Neutrophil (primary cell): Measurements from ENCODE around the gene ZNF335.

Experiments used
- H3K27ac ChIP-seq: fragments of 200-600 bp; sonication (generic); 2 replicates; pipeline ENCODE4 v1.5.1; 2016; ENCODE audit warnings: mild to moderate bottlenecking, moderate library complexity
- H3K27me3 ChIP-seq: fragments of 200-600 bp; sonication (generic); 2 replicates; pipeline ENCODE4 v1.6.0; 2016; ENCODE audit warnings: mild to moderate bottlenecking
- H3K36me3 ChIP-seq: fragments of 200-600 bp; sonication (generic); 2 replicates; pipeline ENCODE4 v1.5.1; 2017
- H3K4me1 ChIP-seq, 2 experiments: fragments of 200-600 bp in 1 of 2; sonication (generic) in 1 of 2; 1 replicate in 1 of 2; 2 replicates in 1 of 2; pipeline versions ENCODE4 v1.5.1 to v1.6.1; 2013 to 2016; ENCODE audit warnings: low read depth in 1 of 2, low read length in 1 of 2, mild to moderate bottlenecking in 1 of 2, moderate library complexity in 1 of 2; ENCODE audit not compliant: control insufficient read depth in 1 of 2, insufficient read depth in 1 of 2
- H3K4me3 ChIP-seq, 2 experiments: fragments of 200-600 bp in 1 of 2; sonication (generic) in 1 of 2; 1 replicate in 1 of 2; 2 replicates in 1 of 2; pipeline ENCODE4 v1.5.1; 2013 to 2016; ENCODE audit warnings: low read depth in 1 of 2, low read length in 1 of 2, mild to moderate bottlenecking in 1 of 2, moderate library complexity in 1 of 2
- H3K9me3 ChIP-seq: fragments of 200-600 bp; sonication (generic); 2 replicates; pipeline ENCODE4 v1.5.1; 2016
- TF ChIP-seq, protein P1 (sequence below): fragments of 200-600 bp; sonication (generic); IDR thresholded peaks from 2 replicates; pipeline ENCODE4 v1.5.1; 2016; ENCODE audit warnings: antibody characterized with exemption

The ZNF335 gene

GRCh38 chr20:45940053-45940452 lies 31.9 kb downstream of the ZNF335 start:
- Histone ChIP-seq H3K27ac (no peak overlapping the region), H3K4me1 (peaks cover 7% of the 10 kb centered on the region in 2 experiments), H3K4me3 (no peak overlapping the region), H3K9me3 (no peaks in the 10 kb centered on the region), H3K27me3 (no peaks in the 10 kb centered on the region), H3K36me3 (peaks cover 83% of the 10 kb centered on the region)
- TF ChIP-seq, protein P1, sequence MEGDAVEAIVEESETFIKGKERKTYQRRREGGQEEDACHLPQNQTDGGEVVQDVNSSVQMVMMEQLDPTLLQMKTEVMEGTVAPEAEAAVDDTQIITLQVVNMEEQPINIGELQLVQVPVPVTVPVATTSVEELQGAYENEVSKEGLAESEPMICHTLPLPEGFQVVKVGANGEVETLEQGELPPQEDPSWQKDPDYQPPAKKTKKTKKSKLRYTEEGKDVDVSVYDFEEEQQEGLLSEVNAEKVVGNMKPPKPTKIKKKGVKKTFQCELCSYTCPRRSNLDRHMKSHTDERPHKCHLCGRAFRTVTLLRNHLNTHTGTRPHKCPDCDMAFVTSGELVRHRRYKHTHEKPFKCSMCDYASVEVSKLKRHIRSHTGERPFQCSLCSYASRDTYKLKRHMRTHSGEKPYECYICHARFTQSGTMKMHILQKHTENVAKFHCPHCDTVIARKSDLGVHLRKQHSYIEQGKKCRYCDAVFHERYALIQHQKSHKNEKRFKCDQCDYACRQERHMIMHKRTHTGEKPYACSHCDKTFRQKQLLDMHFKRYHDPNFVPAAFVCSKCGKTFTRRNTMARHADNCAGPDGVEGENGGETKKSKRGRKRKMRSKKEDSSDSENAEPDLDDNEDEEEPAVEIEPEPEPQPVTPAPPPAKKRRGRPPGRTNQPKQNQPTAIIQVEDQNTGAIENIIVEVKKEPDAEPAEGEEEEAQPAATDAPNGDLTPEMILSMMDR, result no peak

DNA sequence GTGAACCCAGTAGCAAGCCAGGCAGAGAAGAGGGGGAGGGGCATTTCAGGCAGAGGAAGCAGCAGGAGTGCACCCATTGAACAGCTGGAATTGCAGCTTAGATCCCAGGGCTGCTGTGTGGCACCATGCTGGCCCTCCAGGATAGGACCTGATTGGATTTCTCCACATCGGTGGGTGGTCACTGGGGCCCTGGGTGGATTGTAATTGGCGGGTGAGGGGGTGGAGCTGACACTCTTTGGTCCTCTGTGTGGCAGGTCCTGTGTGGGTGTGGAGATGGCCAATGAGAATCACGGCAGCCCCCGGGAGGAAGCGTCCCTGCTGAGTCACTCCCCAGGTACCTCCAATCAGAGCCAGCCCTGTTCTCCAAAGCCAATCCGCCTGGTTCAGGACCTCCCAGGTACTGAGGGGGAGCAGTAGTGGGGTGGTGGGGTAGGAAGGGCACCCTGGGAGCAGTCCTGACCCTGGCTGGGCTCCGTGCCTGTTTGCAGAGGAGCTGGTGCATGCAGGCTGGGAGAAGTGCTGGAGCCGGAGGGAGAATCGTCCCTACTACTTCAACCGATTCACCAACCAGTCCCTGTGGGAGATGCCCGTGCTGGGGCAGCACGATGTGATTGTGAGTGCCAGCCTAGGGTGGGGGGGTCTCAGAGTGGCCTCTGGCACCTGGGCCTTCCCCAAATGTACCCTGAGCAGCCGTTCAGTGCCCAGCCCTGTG lies 33.1 kb downstream of the ZNF335 start:
- Histone ChIP-seq H3K27me3 (no peaks in the 10 kb centered on the region), H3K9me3 (no peaks in the 10 kb centered on the region), H3K36me3 (peaks cover 71% of the 10 kb centered on the region), H3K4me3 (no peak overlapping the region), H3K4me1 (peaks cover 9% of the 10 kb centered on the region in 2 experiments), H3K27ac (no peak overlapping the region)
- TF ChIP-seq, protein P1, result no peak

- Histone ChIP-seq H3K36me3 (peaks cover 60% of the 10 kb centered on the region), H3K9me3 (no peaks in the 10 kb centered on the region)
Observed at GRCh38 chr20:45937765-45938164, 34.2 kb downstream of the ZNF335 start.

GRCh38 chr20:45935416-45936046 lies 36.5 kb downstream of the ZNF335 start:
- H3K36me3 ChIP-seq, result peaks cover 40% of the 10 kb centered on the region
- TF ChIP-seq, protein P1, result no peak
- H3K27ac ChIP-seq, result peak overlapping the region; percentile 99
- H3K27me3 ChIP-seq, result no peaks in the 10 kb centered on the region
- H3K4me1 ChIP-seq, result peaks cover 17 to 18% of the 10 kb centered on the region in 2 experiments
- H3K9me3 ChIP-seq, result no peaks in the 10 kb centered on the region
- peak overlapping the region; percentile 90 to 100 for H3K4me3 ChIP-seq

More at GRCh38 chr20:45937765-45938164, 34.2 kb downstream of the ZNF335 start:
- H3K4me1 ChIP-seq, result peaks cover 17 to 18% of the 10 kb centered on the region in 2 experiments
- no peaks in the 10 kb centered on the region for H3K27me3 ChIP-seq
- no peak overlapping the region for H3K27ac ChIP-seq
- H3K4me3 ChIP-seq, result no peak overlapping the region
- TF ChIP-seq, protein P1, result no peak

GRCh38 chr20:45934586-45935415 lies 37.2 kb downstream of the ZNF335 start, which contains the start of gene PCIF1:
PCIF1 (plus strand) TSS chr20:45934683; CDS start chr20:45939000, 4,317 bp downstream.
- Histone ChIP-seq H3K9me3 (no peaks in the 10 kb centered on the region), H3K27me3 (no peaks in the 10 kb centered on the region), H3K4me1 (peaks cover 17 to 18% of the 10 kb centered on the region in 2 experiments), H3K4me3 (peak within 1 kb of the TSS; percentile 90 to 100), H3K36me3 (peaks cover 33% of the 10 kb centered on the region), H3K27ac (peak within 1 kb of the TSS; percentile 99)
- TF ChIP-seq, protein P1, result peak; percentile 10
